H4 (cell line): ENCODE results near the gene HABP2. TPM values are rescaled to one million over a fixed set of nuclear protein-coding genes. Genes with fewer than 3 reads are reported as not detected.

Experiments
- DNase-seq: peaks from one replicate; pipeline ENCODE4 v3.0.0-alpha.2; 2015; ENCODE audit warnings: low spot score
- total RNA-seq: library from RNA; depleted of rRNA; stranded (reverse); fragments of >200 nt; shearing (Covaris generic); gene quantifications from 2 replicates; pipeline ENCODE4 v1.2.3, GENCODE V29; 2014

HABP2 gene
- total RNA-seq, 1 experiment from 2014 or later = not detected

GRCh38 chr10:113557903-113558321 is 5.1 kb downstream of the HABP2 start:
- no peak for DNase-seq

DNA sequence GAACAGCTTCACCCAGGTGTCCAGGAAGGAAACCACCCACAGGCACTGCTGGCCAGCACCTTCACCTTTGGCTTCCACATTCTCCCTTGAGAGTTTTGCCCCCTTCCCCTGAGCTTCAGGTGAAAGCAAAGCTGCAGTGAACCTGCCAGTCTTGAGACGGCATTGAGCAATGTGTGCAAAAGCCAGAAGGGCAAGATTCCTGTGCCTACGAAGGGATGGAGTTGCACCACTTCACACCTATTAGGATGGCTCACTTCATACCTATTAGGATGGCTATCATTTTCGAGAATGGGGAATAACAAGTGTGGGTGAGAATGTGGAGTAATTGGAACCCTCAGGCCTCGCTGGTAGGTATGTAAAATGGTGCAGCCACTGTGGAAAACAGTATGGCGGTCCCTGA is 7.2 kb downstream of the HABP2 start:
- DNase-seq = no peak

- no peak for DNase-seq
Measured at GRCh38 chr10:113561214-113561613, 8.4 kb downstream of the HABP2 start.

- DNase-seq = no peak
Measured at GRCh38 chr10:113562069-113562468, 9.2 kb downstream of the HABP2 start.

DNA sequence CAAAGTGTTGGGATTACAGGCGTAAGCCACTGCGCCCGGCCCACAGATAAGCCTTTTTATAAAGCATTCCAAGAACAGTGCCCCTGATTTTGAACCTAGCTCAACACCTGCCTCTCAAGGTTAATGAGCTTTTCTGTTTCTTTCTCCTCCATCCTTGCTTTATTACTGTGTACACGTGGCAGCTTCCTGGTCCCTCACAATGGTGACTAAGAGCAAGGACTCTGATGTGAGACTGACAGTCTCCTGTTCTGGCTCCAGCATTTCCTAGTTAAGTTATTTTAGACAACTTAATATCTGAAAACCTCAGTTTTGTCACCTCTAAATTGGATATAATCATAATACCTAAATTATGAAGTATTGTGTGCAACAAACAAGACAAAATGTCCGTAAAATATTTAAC is 9.9 kb downstream of the HABP2 start:
- DNase-seq = no peak

- peak; percentile 67 for DNase-seq
Measured at GRCh38 chr10:113563306-113564088, 10.6 kb downstream of the HABP2 start.

DNA sequence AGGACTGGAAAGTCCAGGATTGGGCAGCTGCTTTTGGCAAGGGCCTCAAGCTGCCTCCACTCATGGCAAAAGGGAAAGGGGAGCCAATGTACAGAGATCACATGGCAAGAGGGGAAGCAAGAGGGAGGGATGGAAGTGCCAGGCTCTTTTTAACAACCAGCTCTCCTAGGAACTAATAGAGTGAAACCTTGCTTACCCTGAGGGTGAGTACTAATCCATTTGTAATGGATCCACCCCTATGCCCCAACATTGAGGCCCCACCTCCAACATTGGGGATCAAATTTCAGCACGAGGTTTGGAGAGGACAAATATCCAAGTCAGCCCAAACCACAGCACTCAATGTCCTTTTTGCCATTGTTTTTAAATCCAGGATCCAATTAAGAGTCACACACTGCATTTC is 12.5 kb downstream of the HABP2 start:
- no peak for DNase-seq

DNA sequence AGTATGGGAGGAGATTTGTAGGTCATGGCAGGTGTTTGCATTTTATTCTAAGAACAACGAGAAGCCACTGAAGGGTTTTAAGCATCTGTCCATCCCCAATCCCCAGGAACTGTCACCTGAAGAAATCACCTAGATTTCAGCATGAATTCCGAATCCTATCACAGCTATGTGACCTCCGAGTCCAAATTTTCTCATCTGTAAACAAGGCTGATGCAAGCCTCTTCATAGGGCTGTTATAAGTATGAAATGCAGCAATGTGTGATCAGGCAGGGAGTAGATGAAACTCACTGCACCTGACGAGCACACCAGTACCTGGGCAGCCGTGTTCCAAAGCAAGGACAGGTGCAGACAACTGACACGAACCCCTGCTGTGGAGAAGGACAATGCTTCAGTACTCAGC is 14.0 kb downstream of the HABP2 start:
- DNase-seq = no peak

- DNase-seq = no peak
Measured at GRCh38 chr10:113569576-113569975, 16.7 kb downstream of the HABP2 start.

DNA sequence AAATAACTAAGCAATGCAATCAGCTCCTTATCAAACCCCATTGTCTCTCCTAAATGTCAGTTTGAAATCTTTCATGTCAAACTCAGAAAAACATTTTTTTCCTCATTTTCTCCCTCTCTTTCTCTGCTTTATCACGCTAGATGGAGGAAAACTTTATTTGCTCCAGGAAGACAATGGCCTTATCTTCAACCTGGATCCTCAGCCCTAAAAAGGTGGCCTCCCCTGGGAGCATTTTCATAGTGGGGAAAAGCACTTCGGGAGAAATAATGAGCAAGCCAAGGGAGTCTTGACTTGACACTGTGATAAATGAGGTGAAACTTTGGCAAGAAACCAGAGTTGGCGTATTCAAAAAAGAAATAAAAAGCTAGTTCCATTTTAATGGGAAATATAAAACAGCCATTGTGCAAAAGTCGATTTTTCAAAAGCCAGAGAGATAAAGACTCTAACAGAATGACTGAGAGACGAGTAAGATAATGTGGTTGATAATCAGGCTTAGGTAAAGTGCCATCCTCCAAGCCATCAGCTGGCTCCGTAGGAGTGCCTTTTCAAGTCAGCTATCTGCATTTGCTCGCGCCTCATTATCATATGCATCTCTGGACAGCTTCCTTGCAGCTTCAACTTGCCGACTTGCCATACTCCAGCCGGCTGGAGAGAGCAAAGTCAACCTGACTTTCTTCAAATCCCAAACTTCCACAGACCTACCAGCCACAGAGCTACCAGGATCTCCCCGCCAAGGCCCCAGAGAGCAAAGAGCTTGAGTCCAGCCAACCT is 19.9 kb downstream of the HABP2 start:
- DNase-seq = no peak

- no peak for DNase-seq
Measured at GRCh38 chr10:113573368-113573767, 20.5 kb downstream of the HABP2 start.

DNA sequence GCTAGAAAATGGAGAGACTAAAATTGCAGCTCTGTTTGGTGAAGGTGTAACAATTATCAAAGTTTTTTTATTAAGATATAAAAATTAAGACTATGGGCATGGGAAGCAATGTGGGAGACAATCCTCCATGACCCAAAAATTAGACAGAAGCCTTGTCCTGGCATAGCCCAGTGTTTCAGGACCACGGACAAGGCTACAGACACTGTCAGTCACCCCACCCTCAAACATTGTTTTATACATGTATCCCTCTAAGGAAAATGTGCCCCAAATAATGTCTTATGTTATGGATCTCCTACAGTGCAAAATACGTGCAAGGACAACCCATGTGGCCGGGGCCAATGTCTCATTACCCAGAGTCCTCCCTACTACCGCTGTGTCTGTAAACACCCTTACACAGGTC is 24.0 kb downstream of the HABP2 start:
- DNase-seq = no peak

GRCh38 chr10:113578773-113579172 is 25.9 kb downstream of the HABP2 start:
- DNase-seq = no peak

DNA sequence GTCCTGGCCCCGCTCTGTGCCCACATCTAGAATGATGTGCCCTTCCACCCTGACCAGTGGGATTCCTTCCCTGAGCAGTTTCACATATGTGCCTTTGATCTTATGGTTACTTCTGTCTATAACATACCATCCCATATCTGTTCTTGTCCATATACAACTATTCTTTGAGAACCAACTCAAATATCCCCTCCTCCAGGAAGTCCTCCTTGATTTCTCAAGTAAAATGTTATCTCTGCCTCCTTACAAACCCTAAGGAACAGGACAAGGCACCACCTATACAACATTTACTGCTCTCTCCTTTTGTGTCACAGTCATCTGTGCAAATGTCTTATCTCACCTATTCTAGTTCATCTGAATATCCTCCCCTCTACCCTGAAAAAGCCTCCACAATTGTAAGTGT is 28.2 kb downstream of the HABP2 start:
- DNase-seq = no peak

DNA sequence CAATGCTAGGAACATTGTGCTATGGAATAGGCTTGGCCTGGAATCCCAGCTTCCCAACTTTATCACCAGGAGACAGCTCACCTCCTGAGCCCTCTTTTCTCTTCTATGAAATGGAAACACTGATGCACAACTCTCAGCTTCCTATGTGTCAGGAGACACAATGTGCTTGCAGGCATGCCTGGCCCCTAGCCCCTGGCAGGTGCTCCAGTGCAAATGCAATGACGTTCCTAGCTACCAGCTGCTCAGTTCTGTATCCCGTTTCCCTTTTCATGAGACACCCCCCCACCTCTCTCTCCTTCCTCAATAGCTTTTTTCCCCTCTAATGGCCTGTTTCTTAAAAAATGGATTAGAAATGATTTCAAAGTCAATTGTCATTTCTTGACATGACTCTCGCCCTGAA is 30.7 kb downstream of the HABP2 start:
- DNase-seq = no peak

DNA sequence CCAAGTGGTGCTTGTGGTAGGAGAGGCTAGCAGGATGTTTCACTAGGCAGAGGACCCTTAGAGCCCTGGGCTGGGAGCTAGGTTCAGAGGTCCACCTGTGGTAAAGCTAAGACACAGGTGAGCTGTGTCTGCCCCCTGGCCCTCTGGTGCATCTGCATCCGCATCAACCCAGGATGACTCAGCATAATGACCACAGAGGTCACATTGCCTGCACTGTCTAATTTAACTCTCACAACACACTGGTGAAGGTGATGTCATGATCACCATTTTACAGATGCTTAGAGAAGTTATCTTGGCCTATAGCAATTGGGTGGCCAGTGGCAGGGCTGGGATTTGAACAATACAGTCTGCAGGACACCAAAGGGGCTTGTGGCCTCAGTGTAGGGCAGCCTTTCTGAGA is 33.1 kb downstream of the HABP2 start:
- DNase-seq = no peak

DNA sequence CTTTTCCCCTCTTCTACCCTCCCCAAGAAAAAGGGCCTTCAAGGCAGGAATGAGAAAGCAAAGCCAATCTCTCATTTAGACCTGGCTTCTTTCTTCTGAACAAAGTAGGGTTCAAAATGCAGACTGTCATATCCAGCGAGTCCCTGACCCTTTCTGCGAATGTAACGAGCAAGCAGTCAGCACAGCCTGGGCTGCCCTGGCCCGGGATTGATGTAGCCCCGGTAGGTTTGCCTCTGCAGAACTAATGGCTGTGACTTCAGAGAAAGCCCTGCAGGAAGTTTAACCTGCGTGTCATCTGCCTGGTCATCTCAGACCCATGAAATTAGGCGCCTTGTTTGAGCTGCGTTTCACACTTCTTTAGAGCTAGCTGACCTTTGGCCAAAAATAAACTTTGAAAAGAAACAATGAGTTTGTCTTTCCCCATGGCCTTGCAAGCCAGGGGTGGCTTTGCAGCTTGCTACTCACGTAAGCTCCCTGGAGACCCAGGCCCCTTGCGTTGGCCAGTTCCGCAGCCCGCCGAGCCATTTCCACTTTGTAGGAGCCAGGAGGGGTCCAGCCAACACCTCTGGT is 36.4 kb downstream of the HABP2 start:
- DNase-seq = no peak

DNA sequence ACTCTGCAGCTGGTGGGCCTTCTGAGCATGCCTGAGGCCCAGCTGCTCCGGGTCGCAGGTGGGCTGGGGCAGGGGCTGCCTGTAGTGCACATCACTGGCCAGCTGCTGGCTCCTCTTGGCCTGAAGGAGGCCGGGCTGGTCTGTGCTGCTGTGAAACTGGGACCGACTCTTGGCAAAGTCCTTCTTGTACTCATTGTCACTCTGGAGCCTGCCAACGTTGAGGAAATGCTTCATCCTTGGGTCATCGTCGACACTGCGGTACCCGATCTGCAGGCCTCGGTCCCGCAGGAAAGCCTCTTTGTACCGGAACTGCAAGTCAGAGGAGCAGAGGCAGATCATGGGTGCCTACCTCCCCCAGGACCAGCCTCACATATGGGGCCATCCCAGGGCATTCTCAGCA is 37.7 kb downstream of the HABP2 start:
- DNase-seq = no peak

GRCh38 chr10:113592380-113592779 is 39.5 kb downstream of the HABP2 start:
- no peak for DNase-seq

DNA sequence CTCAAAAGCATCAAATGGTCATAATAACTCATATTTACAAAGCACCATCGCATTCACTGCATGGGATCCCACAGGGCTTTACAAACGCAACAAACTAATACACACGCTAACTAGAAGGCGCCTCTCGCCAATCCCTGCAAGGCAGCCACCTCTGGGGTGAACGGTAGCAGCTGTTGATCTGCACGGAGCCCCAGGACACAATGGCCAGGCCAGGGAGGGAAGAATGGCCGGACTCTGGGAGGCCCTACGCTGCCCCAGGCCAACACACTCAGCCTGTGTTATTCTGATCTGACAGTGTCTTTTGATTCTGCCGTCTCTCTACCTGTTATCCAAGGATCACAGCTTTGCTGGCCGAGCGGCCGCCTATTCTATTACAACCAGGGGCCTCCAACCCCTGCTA is 41.8 kb downstream of the HABP2 start:
- DNase-seq = no peak

DNA sequence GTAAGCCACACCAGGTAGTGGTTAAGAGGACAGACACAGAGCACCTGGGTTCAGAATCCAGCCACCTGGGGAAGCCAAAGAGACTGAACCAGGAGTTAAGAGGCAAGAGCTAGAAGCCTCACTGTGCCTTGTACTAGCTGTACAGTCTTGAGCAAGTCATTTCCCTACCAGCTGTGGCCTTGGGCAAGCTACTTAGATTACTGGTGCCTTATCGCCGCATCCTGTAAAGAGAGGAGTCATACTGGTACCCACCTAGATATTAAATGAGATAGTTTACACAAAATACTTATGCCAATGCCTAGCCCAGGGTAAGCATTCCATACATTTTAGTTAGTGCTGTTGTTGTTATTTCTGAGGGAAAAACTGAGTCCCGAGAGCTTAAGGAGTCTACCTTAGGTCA is 47.7 kb downstream of the HABP2 start:
- no peak for DNase-seq

DNA sequence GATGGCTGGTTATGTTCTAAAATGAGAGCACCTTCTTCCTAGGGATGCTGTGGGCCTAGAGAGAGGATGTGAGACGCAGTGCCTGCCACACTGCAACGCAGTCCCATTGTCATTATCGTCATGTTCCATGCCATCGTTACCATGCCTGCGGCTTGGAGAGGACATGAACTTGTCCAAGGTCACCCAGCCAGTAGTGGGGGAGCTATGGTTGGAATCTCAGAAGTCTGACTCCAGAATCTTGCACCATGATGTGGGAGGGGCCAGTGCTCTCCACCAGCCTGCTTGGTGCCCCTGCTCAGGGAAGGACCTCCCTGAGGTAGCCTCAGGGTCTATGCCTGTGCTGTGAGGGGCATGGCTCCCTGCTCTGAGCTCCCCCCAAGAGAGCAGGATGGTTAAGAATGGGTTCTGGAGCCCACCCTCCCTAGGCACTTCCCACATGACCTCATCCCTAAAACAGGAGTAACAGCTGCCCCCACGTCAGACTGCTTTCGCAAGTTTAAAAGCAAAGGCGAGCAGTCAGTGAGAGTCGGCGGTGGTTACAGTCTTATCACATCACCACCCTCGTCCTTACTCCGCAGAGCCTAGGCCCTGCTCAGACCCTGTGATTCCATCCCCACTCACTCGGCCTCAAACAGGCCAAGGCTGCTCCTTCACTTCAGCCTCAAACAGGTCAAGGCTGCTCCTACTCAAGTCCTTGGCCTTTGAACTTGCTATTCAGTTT is 50.4 kb downstream of the HABP2 start:
- no peak for DNase-seq
